Middle frontal gyrus (tissue), 1 donor: Measurements from ENCODE around the gene SLC16A13.
A peak's percentile ranks its signal among the peaks of the same experiment; 100 is the strongest.
"Not testable (repeated sequence)": the region's sequence is repeated elsewhere in the genome, so short reads cannot be mapped to it uniquely, and the experiment has no call there.

Experiments used
- DNase-seq: peaks from one replicate; pipeline ENCODE4 v3.0.0-alpha.2; 2015; ENCODE audit warnings: low spot score; ENCODE audit errors: extremely low spot score

SLC16A13 gene

DNA sequence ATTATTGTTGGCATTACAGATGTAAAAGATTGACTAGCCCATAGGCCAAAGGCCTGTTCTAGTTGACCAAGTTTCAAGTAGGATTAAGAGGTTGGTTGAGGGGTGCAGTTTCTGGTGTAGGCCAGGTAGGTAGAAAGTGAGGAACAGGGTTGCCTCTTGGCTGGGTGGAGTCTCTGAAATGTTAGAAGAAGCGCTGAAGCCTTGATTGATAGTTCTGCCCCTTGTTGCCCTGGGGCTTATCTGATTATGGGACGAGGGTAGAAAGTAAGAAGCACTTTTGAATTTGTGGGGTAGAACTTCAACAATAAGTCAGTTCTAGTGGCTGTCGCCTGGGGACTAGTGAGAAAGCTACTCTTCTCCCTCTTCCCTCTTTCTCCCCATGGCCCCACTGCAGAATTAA lies 6.7 kb upstream of the SLC16A13 start:
- DNase-seq = no peak

DNA sequence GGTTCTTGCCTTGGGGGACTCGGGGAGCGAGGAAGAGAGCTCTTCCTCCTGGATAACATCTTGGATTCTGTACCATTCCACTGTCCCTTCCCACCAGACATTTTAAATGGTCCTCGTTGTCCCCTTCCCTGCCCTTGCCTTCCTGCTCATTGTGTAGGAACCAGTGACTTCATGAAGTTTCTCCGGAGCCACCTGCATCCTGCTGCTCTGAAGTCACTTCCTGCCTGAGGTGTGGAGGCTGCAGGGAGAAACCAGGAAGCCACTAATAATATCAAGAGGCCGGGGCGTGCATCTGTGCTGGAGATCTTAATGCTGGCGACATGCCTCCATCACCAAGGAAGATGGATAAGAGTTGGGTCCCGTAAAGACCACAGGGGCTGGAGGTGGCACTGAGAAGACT lies 6.2 kb upstream of the SLC16A13 start:
- no peak for DNase-seq

DNA sequence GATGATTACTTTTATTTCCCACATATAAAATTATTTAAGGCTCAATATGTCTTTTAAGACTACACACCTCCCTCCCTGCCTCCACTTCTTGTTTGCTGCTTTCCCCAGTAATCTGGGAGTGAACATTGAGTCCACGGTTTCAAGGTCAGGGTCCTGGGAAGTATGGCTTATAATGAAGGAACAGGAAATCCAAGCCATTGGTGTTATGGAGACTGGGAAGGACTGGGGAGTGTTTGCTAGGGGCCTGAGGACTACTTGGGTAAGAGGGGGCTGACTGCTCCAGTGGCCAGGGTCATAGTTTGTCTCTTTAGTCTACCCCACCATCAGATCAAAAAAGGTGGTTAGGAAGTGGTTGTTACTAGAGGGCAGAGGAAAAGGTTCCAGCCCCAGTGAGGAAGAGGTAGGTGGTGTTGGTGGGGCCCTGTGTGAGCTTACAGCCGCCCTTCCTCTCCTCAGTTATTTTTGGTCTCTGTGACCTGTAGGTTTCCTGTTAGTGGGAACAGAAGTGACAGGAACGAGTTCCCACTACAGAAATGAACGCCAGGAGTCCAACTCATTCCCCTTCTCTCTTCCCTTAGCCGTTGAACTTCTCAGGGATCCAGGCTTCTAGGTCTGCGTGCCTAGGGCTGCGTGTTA lies 742 bp upstream of the SLC16A13 start:
- DNase-seq = no peak

DNA sequence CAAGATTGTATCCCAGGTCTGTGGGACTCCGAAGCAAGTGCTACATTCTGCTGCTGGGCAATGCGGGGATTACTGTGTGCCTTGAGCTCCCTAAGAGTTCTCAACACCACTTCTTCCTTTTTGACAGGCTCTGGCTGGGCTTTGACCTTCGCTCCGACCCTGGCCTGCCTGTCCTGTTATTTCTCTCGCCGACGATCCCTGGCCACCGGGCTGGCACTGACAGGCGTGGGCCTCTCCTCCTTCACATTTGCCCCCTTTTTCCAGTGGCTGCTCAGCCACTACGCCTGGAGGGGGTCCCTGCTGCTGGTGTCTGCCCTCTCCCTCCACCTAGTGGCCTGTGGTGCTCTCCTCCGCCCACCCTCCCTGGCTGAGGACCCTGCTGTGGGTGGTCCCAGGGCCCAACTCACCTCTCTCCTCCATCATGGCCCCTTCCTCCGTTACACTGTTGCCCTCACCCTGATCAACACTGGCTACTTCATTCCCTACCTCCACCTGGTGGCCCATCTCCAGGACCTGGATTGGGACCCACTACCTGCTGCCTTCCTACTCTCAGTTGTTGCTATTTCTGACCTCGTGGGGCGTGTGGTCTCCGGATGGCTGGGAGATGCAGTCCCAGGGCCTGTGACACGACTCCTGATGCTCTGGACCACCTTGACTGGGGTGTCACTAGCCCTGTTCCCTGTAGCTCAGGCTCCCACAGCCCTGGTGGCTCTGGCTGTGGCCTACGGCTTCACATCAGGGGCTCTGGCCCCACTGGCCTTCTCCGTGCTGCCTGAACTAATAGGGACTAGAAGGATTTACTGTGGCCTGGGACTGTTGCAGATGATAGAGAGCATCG lies 2.4 kb downstream of the SLC16A13 start:
- no peak for DNase-seq

DNA sequence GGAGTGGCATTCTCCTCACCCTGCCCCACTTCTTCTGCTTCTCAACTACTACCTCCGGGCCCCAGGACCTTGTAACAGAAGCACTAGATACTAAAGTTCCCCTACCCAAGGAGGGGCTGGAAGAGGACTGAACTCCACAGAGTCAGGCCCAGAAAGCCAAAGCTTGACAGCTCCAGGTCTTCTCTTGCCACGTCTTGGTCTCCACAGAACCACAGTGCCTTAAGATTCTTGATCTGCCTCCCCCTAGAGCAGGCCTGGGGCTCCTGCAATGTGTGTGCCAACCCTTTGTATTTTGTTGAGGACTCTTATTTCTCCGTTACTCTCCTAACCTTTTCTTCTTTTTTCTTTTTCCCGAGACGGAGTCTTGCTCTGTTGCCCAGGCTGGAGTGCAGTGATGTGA lies 4.0 kb downstream of the SLC16A13 start:
- no peak for DNase-seq

DNA sequence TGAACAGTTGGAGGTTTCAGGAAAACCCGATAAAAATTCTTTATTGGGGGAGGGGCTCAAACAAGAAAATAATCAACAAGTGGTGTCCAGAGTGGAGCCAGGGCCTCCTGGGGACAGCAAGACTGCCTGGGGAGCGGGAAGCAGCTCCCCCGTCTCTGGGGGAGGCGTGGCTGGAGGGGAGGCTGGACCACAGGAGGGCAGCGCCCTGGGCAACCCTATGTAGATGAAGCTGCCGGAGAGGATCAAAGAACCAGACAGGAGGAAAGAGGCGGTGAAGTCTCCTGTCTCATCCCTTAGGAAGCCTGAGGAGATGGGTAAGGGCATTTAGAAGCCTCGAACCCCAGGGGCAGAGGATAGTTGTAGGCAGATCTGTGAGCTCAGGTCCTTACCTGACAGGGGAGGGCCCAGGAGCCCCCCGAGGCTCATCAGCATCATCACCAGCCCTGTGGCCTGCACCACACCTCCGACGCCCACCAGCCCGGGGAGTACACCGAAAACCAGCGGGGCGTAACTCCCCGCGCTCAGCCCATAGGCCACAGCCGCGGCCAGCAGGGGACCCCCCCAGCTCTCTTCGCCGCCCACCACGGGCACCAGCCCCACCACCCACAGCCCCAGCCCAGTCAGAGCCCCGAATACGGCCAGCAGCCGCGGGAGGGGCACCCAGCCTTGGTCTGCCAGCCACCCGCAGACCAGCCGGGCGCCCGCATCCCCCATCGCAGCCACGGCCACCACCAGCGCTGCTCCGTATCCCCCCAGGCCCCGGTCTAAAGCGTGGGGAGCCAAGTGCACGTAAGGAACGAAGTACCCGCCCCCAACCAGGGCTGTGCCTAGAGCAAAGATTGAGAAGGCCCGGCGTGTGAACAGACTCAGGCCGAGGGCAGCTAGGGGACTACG lies 6.0 kb downstream of the SLC16A13 start:
- no peak for DNase-seq

DNA sequence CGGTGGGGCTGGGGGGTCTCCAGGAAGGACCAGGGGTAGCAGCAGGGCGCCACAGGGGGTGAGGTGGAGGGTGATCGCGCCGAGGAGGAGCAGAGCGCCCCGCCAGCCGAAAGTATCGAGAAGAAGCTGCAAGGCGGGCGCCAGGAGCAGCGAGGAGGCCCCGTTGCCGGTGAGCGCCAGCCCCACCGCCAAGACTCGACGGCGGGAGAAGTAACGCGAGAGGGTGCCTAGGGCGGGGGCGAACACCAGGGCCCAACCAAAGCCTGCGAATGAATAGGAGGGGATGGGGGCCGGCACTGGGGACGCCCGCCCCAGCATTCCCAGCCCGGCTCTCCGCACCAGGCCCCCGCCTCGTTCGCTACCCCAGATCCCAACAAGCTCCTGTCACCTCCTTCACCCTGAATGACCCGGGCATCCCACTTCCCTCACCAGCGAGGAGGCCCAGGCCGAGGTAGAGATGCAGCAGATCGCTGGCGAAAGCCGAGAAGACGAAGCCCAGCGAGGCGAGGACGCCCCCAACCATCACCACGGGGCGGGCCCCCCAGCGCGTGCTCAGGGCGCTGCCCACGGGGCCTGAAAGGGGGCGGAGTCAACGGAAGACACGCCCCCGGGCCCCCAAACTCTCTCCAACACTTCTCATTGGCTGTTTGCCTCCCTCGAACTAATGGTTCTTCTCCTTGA lies 6.8 kb downstream of the SLC16A13 start:
- DNase-seq = no peak

DNA sequence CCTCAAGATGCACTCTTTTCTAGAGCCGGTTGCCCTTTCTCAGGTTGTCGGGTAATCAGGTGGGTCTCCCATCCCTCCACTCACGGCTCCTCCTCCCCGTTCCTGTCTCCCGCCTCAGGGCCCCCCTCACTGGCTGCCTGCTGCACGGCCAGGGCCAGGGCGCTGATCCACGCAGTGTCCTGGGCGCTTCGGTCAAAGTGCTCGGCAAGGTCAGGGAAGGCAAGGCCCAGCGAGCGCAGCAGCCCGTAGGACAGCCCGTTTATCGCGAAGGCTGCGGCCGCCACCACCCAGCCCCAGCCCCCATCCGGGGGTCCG lies 7.3 kb downstream of the SLC16A13 start:
- no peak for DNase-seq

DNA sequence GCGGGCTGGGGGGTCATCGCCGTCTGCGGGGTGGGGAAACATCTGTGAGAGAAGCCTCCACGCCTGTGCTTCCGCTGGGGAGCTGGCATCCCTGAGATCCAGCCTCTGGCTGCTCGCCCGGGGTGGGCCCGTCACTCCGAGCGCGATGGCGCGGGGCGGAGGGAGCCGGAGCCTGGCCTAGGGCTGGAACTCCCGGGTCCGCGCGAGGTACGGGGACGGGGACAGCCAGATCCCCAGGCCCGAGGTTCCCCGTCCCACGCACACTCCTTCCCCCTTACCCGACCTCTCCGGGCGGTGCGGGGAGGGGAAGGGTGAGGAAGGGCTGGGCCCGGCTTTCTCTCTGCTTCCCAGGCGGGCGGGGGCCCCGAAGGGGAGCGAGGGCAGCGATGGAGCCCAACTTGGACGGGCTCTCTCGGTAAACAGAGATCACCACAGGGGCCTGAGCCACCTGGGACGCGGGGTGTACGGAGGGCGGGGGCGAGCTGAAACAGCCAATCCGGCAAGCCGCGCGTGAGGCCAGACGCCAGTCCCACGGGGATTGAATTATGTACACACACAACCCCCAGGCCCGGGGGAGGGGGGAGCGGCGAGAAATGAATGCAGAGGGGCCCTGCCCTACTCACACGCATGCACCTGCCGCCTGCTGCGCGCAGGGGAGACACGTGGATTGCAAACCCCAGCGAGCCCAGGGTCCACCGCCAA lies 7.8 kb downstream of the SLC16A13 start, which contains the start of gene SLC16A11:
Gene SLC16A11, minus strand, starts transcription at position 596 of the 702 bp plus-strand sequence. Its CDS starts 579 bp downstream, at position 17.
- no peak for DNase-seq

DNA sequence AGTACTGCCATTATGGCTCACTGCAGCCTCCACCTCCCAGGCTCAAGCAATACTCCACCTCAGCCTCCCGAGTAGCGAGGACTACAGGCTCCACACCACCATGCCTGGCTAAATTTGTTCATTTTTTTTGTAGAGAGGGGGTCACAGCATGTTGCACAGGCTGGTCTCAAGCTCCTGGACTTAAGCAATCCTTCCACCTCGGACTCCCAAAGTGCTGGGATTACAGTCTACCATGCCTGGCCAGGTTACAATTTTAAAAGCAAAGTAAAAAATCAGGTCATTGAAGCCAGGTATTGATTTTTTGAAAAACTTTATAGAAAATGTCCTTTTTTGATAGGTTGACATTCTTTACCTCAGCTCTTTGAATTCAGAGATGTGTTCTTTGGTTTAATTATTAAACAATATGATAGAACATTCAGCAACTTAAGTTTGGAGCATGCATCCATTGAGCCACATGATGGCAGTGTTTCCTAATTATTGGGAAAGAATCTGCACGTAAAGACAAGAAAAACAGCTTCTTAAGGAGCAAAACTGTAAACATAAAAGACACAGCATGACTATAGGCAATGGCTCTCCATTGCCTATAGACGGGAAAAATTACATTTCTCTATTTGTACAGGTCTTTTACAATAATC lies 9.8 kb downstream of the SLC16A13 start:
- DNase-seq = peak; percentile 50

DNA sequence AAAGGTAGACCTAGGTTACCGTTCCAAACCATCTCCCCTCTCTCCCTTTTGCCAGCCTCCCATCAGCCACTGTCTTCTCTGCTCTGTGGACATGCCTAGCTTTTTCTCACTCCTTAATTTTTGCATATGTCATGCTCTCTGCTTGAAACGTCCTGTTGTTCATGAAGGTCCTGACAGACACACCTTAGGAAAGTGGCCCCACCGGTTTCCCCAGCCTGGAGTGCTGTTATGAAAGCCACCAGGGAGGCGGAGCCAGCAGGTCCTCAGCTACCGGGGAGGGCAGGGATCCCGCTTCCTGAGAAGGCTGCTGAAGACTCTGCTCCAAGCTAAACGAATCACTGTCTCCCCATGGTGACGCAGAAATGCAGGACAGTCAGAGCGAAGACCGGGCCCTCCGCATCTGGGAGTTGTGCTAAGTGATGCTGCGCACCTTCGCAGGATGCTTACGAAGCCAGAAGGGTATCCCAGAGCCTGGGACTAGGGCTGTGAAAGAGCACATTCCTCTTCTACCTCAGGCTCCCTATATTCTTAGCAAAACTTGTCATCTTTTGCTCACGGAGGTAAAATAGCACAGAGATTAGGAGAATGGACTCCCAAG lies 10.4 kb downstream of the SLC16A13 start:
- DNase-seq = peak; percentile 47

DNA sequence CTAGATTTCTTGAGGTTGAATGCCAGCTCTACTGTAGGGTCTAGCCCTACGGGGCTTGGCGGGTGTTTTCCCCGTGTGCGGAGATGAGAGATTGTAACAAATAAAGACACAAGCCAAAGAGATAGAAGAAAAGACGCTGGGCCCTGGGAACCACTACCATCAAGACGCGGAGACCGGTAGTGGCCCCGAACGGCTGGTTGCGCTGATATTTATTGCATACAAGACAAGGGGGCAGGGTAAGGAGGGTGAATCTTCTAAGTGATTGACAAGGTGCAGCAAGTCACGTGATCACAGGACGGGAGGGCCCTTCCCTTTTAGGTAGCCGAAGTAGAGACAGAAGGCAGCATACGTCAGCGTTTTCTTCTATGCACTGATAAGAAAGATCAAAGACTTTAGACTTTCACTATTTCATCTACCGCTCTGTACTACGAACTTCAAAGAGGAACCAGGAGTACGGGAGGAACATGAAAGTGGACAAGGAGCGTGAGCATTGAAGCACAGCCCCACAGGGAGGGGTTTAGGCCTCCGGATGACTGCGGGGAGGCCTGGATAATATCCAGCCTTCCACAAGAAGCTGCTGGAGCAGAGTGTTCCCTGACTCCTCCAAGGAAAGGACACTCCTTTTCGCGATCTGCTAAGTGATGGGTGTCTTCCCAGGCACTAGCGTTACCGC lies 11.0 kb downstream of the SLC16A13 start:
- DNase-seq = not testable (repeated sequence)

DNA sequence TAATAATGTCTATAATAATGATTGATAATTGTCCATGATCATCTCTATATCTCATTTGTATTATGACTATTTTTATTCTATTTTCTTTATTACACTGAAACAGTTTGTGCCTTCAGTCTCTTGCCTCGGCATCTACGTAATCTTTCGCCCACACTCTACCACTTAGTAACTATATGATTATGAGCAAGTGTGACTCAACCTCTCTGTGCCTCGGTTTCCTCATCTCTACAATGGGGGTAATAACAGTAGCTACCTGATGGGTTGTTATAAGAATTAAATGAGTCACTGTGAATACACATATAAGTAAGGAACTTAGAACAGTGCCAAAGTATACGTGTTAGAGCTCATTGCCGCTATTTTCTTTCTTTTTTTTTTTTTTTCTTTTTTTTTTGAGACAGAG lies 11.8 kb downstream of the SLC16A13 start:
- no peak for DNase-seq

DNA sequence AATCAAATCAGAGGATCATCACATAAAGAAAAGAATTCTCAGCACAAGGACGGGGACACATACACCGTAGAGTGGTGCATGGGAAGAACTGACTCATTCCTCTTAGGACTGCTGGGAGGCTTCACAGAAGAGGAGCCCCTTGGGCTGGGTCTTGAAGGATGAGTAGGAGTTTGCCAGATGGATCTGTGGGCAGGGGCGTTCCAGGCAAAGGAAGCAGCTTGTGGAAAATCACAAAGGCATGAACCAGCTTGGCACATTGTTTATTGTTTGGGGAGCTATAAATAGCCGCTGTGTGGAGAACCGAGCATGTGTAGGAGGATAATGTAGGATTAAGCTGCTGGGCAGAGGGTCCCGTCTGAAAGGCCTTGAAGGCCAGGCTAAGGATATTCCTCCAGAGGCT lies 13.2 kb downstream of the SLC16A13 start:
- no peak for DNase-seq

DNA sequence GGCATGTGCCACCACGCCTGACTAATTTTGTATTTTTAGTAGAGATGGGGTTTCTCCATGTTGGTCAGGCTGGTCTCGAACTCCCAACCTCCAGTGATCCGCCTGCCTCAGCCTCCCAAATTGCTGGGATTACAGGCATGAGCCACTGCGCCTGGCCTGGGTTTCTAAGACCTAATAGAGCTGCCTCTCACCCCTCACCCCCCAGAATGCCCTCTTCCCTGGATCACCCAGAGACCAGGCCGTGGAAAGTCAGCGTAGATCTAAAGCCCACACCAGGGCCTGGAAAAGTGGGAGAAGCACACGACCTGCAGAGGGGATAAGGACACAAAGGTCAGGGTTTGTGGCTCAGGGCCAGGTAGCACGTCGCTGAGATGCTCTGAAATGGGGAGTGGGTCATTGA lies 14.8 kb downstream of the SLC16A13 start:
- DNase-seq = not testable (repeated sequence)

DNA sequence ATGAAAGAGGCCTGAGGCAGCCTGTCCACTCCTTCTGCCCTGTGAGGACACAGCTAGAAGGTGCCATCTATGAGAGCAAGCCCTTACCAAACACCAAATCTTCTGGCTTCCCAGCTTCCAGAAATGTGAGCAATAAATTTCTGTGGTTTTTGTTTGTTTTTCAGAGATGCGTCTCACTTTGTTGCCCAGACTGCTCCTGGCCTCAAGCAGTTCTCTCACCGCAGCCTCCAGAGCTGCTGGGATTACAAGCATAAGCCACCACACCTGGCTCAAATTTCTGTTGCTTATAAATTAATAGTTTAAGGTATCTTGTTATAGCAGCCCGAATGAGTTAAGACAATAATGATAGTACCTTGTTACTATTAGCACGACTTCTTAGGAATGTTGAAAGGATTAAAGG lies 20.6 kb downstream of the SLC16A13 start:
- DNase-seq = no peak

DNA sequence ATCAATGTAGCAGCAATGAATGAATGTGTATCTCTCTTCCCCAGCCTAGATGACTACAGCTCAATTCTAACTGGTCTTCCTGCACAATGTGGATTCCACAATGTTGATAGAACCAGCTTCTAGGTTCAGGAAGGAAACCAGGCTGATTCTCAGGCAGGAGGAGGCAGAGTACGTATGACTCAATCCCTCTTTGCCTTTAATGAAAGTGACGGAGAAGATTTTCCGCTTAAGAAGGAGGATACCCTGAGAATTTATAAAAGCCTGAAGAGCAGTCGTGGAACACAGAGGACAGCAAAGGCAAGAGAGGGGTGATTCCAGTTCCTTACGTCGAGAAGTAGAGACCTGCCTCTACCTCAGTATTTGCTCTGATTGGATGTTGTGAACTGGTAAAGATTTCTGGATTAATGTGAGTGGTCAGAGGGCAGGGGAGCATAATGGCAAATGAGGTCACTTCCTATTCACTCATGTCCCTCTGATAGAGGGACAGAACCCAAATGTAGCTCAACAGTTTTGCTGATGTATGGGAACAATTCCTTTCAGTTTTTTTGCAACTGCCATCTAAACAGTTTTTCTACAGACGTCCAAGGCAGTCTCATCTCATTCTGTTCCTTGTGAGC lies 23.1 kb downstream of the SLC16A13 start:
- no peak for DNase-seq

DNA sequence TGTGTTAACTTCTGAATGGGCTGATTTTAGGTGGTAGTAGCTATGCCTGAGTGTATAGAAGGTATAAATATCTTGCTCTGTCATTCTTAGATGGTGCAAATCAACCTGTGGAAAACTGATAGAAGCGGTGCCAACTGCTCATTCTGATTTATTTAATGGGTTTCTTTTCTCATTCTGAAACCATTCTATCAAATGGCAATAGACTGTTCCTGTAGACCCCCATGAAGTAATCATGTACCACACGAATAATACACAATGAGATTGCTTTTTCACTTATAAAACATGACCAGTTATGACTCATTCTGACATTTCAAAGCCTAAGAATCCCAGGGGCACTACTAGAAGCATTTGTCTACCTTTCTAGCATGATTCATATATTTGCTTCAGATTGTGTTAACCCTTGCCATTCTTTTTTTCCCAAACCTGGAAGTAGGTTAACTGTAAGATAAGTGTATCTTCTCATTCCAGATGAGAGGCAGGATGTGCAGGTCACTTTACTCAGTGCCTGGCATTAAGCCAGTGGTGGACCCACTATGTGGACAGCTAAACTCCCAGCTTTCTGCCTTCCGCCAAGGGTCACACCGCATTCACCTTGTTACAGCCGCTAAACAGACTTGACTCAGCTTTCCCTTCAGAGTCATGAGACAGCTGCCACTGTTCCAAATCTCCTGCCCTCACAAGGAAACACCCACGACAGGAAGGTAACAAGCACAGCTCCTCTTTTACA lies 24.5 kb downstream of the SLC16A13 start:
- DNase-seq = no peak
